Measurements from ENCODE around the gene POLH.

The POLH gene

GRCh38 chr6:43606019-43606418, 30.0 kb downstream of the POLH start:
- no peak for DNase-seq (ENCODE audit: low read depth in 2 of 2)

- DNase-seq (ENCODE audit: low read depth in 2 of 2): no peak
These were observed 32.4 kb downstream of the POLH start for GRCh38 chr6:43608310-43608763.

GRCh38 chr6:43608807-43609206, 32.8 kb downstream of the POLH start:
- no peak for DNase-seq (ENCODE audit: low read depth in 2 of 2)

- no peak for DNase-seq (ENCODE audit: low read depth in 2 of 2)
These were observed 33.4 kb downstream of the POLH start for GRCh38 chr6:43609402-43609801.

GRCh38 chr6:43610431-43610830, 34.4 kb downstream of the POLH start:
- DNase-seq (ENCODE audit: low read depth in 2 of 2): no peak

GRCh38 chr6:43613721-43614395, 37.9 kb downstream of the POLH start:
- DNase-seq (ENCODE audit: low read depth in 2 of 2): no peak

GRCh38 chr6:43614396-43614730, 38.4 kb downstream of the POLH start:
- DNase-seq (ENCODE audit: low read depth in 2 of 2): no peak

GRCh38 chr6:43616725-43617472, 40.9 kb downstream of the POLH start:
- DNase-seq (ENCODE audit: low read depth in 2 of 2): no peak

- DNase-seq (ENCODE audit: low read depth in 2 of 2): no peak
These were observed 45.3 kb downstream of the POLH start for GRCh38 chr6:43621078-43621835.

GRCh38 chr6:43621836-43622180, 45.8 kb downstream of the POLH start:
- no peak for DNase-seq (ENCODE audit: low read depth in 2 of 2)

GRCh38 chr6:43622541-43622940, 46.6 kb downstream of the POLH start:
- DNase-seq (ENCODE audit: low read depth in 2 of 2): no peak

- DNase-seq (ENCODE audit: low read depth in 2 of 2): no peak
These were observed 48.1 kb downstream of the POLH start for GRCh38 chr6:43623880-43624785.

- DNase-seq (ENCODE audit: low read depth in 2 of 2): no peak
These were observed 48.9 kb downstream of the POLH start for GRCh38 chr6:43624786-43625288.

GRCh38 chr6:43625393-43625992, 49.5 kb downstream of the POLH start:
- DNase-seq (ENCODE audit: low read depth in 2 of 2): no peak

GRCh38 chr6:43627008-43627825, 51.2 kb downstream of the POLH start:
- DNase-seq (ENCODE audit: low read depth in 2 of 2): no peak

GRCh38 chr6:43628393-43629103, 52.6 kb downstream of the POLH start:
- DNase-seq (ENCODE audit: low read depth in 2 of 2): peak in 1 of 2 donors; percentile 22

GRCh38 chr6:43629104-43629504, 53.1 kb downstream of the POLH start, which contains the start of gene GTPBP2:
GTPBP2 (minus strand) TSS chr6:43629264; CDS start chr6:43629162, 102 bp downstream.
- DNase-seq (ENCODE audit: low read depth in 2 of 2): peak; percentile 96

GRCh38 chr6:43629505-43630300, 53.7 kb downstream of the POLH start:
- DNase-seq (ENCODE audit: low read depth in 2 of 2): peak; percentile 87 to 91
